Measurements from ENCODE around the gene ADAMTS19.

ADAMTS19 gene

DNA sequence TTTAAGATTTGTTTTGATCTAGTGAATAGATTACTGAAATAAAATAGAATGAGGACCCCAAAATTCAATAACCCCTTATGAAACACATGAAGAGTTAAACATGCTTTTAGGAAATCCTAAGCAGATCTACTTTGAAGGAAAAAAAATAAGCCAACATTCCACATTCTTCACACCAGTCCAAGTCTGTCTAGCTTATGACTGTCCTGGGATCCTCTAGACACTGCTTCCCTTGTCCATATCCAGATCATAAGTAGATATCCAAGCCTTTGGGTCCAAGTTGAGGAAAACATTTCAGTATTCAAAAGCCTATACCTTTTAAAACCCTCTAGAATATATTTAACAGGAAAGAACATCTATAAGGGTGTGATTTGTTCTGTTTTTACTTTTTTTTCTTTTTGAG lies 228.9 kb downstream of the ADAMTS19 start:
- DNase-seq (ENCODE audit: low spot score) = no peak

- no peak for DNase-seq (ENCODE audit: low spot score)
Measured at GRCh38 chr5:129691220-129691619, 231.1 kb downstream of the ADAMTS19 start.

GRCh38 chr5:129696636-129697035 lies 236.5 kb downstream of the ADAMTS19 start:
- DNase-seq (ENCODE audit: low spot score) = no peak

DNA sequence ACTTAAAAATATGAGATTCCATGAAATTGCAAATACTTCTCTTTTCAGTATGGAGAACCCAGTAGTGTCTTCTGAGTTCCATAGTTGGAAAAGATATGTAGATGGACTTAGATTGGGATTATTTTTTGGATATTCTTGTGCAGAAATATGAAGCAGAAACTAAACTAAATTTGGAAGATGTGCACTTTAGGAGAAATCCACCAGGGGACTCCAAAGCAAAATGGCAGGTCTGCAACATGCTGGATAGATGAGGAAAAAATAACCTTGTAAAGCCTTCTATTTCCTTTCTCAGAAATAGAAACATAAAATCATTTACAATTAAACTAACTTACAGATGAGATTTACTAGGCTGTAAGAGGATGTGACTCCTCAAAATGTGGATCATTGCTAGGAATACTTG lies 238.6 kb downstream of the ADAMTS19 start:
- DNase-seq (ENCODE audit: low spot score) = no peak

- no peak for DNase-seq (ENCODE audit: low spot score)
Measured at GRCh38 chr5:129716235-129716634, 256.1 kb downstream of the ADAMTS19 start.

DNA sequence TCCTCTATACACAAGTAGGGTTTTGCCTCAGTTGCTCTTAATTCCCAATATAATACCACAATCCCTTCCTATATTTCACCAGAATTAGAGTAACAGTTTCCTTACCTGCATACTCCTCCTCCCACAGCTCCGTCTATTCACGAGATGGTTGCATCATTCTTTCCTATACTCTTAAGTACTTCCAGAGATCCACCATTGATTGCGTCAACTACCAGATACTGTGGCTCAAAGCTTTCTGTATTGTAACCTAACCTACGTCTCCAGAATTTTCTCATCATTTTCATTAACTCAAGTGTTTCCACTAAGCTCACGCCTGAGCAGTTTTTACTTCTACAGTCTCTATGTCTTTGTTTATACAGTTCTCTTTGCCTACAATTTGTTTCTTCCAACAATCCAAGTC lies 256.6 kb downstream of the ADAMTS19 start:
- no peak for DNase-seq (ENCODE audit: low spot score)

GRCh38 chr5:129717751-129718310 lies 257.7 kb downstream of the ADAMTS19 start:
- no peak for DNase-seq (ENCODE audit: low spot score)

GRCh38 chr5:129718471-129719090 lies 258.5 kb downstream of the ADAMTS19 start:
- no peak for DNase-seq (ENCODE audit: low spot score)

DNA sequence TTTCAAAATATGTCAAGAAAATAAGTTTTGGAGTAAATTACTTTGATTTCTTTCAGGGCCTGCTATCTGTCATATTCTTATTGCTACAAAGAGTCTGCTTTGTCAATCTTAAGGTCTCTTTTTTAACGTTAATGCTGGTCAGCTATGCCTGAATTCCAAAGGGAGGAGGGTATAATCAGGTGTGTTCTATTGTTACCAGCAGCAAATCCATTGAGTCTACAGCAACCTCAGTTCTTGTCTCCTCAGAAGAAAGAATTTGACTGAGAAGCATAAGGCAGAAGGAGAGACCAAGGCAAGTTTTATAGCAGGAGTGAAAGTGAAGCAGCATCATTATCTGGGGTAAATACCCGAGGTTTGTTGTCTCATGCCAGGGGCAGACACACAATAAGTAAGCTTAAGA lies 264.1 kb downstream of the ADAMTS19 start:
- no peak for DNase-seq (ENCODE audit: low spot score)

GRCh38 chr5:129724647-129725046 lies 264.5 kb downstream of the ADAMTS19 start:
- DNase-seq (ENCODE audit: low spot score) = no peak

- no peak for DNase-seq (ENCODE audit: low spot score)
Measured at GRCh38 chr5:129739773-129740172, 279.7 kb downstream of the ADAMTS19 start.

DNA sequence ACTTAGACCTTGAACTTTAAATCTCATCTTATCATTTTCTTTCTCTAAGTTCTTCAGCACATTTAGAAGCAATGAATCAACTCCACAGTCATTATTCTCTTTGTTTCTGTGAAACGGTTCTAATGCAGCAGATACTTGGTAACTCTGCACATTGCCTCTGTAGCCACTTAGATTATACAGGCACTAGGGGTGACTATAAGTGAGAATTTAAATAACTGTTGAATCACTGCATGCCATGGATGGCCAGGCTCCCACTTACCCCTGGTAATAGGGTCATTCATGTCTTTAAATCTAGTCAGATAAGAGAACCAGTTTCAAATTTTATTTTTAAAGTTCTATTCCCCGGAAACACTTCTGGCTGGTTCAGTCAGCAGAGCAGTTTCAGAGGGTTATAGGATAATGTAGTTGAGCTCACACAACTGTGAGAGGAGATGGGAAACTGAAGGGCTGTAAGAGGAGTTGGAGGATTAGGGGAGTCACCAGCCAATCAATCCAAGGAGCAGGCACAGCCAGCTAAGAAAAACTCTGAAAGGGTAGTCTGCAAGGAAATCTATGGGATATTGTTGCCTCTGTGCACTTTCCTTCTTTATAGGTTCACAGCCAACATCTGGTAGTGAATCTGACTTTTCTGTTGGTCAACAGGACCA lies 283.6 kb downstream of the ADAMTS19 start:
- no peak for DNase-seq (ENCODE audit: low spot score)

DNA sequence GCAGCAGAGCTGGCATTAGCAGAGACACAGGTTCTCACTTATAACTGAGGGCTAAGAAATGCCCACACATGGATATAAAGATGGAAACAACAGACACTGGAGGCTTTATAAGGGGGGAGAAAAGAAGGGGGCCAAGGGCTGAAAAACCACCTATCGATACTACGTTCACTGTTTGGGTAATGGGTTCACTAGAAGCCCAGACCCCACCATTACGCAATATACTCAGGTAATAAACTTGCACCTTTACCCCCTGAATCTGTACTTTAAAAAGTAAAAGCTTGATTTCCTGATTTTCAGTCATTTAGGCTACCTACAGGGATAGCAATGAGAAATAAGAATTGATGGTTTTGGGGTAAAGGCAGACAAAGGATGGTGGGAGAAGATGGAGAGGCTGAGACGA lies 285.9 kb downstream of the ADAMTS19 start:
- no peak for DNase-seq (ENCODE audit: low spot score)

GRCh38 chr5:129746876-129747275 lies 286.8 kb downstream of the ADAMTS19 start:
- DNase-seq (ENCODE audit: low spot score) = no peak

GRCh38 chr5:129747572-129748407 lies 287.7 kb downstream of the ADAMTS19 start, which contains the start of gene MINAR2:
MINAR2 (plus strand) TSS chr5:129748094; CDS start chr5:129748191, 97 bp downstream.
- no peak for DNase-seq (ENCODE audit: low spot score)

DNA sequence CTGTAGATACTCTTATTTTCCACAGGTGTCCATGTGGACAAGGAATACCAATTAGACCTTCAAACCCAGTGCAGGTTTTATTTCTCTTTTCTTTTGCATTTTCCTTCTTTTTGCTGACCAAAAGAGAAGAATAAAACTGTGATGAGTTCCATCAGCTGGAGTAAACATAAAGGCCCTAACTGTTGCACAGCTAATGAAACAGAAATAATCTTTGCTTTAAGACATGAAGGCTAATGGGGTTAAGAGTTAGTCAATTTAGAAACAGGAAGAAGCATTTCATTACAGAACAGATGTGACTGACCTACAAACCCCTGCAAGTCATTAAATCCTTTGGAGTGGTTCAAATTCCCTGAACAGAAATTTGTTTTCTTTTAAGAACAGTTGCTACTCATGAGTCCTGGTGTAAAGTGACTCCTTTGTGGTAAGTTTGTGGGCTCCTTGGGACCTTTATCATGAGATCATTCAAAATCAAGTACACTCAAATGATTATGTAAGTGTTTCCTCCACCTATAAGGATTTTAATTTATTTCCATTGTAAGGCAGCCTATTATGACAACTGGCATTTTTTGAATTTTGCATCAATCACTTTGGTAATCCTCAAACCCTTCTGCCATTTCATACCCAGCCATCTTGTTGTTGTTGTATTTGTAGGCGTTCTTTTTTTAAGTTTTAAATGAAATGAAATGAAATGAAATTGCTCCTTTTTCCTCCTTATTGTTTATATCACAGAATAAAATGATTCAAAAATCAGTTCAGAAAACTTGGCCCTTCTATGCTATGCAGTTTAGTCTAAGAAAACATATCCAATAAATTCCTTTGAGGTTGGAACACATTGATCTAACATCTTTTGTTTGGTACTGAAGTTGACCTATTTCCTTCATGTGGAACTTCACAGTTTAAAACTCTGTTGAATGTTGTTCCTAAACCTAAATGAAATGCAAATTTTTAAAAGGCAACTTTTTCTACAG lies 289.1 kb downstream of the ADAMTS19 start:
- DNase-seq (ENCODE audit: low spot score) = no peak

- DNase-seq (ENCODE audit: low spot score) = no peak
Measured at GRCh38 chr5:129760636-129761325, 300.7 kb downstream of the ADAMTS19 start.

DNA sequence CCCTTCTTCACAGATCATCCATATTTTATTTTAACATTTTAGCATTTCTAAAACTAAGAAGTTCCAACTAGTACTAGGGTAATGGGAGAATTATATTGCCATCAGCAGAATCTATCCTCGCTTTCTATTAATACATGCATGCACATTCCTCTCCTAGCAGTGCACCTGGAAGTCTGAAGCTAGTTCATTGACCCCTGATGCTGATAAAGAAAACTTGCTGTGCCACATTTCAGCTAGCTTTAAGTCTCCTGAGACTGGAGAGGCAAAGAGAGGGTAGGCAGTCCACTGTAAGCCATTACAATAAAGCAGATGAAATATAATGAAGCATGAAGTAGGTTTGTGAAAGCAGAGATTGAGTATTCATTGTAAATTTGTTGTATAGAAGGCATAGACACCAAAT lies 303.6 kb downstream of the ADAMTS19 start:
- DNase-seq (ENCODE audit: low spot score) = no peak

DNA sequence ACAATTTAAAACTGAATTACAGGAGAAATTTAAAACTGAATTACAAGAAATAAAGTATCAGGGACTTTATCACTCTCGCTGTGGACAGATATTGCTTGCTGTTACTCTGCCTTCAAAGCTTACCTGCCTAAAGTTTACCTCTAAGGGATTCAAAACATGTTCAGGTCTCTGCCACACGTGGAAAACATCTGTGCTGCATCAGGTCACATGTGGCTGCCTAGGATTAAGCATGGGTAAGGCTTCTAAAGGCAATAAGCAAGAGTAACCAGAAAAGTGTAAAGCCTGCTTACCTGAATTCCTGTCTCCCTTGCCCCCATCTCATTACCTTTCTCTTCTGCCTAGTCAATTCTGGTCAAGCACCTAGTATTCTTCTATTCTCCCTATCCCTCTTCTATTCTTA lies 306.7 kb downstream of the ADAMTS19 start:
- no peak for DNase-seq (ENCODE audit: low spot score)

DNA sequence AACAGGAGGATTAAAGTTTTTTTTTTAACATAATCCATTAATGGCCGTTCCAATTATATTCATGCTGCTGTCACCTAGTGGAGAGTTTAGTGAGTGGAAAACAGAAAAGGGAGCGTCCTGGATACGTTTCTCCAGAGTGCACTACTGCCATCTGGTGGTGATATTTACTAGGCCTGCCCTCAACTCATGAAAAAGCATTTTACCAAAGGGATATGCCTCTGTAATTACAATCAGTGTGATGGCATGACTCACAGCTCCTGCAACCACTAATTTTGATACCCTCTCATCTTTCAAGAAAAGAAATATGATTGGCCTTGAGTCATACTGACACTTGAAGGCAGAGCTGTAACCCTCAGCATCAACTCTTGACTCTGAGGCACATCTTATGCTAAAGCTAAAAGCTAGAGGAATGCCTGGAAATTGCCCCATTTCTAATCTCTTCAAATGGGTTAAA lies 307.9 kb downstream of the ADAMTS19 start:
- DNase-seq (ENCODE audit: low spot score) = peak; percentile 19

GRCh38 chr5:129768735-129769134 lies 308.6 kb downstream of the ADAMTS19 start:
- DNase-seq (ENCODE audit: low spot score) = no peak

Measured in HuH-7 (cell line).